GM23338 (cell line): ENCODE measurements around the gene ZKSCAN8. TPM values are rescaled to one million over a fixed set of nuclear protein-coding genes. Genes with fewer than 3 reads are reported as not detected.
"Not testable (repeated sequence)": the region's sequence is repeated elsewhere in the genome, so short reads cannot be mapped to it uniquely, and the experiment has no call there.

Source experiments
- ATAC-seq: fragments of 200-7000 bp; cut with Tn5 transposase; 3 replicates; pipeline ENCODE4 v1.9.1; 2020
- DNase-seq: peaks from one replicate; pipeline ENCODE4 v3.0.0-alpha.2; 2015; ENCODE audit warnings: low spot score
- H2AFZ ChIP-seq: fragments of 200-600 bp; sonication (generic); 2 replicates; pipeline ENCODE4 v1.8.0; 2016; ENCODE audit warnings: antibody characterized with exemption, mild to moderate bottlenecking, moderate library complexity
- H3F3A ChIP-seq: fragments of 200-600 bp; sonication (generic); replicated peaks from 2 replicates; pipeline ENCODE4 v1.8.0; 2017; ENCODE audit warnings: antibody characterized with exemption, mixed run types, low read depth
- H3K27ac ChIP-seq: fragments of 200-600 bp; sonication (generic); 2 replicates; pipeline ENCODE4 v1.6.1; 2016; ENCODE audit warnings: low read depth
- H3K27me3 ChIP-seq: fragments of 200-600 bp; sonication (generic); 2 replicates; pipeline ENCODE4 v1.8.0; 2016; ENCODE audit warnings: mild to moderate bottlenecking, mixed run types, moderate library complexity; ENCODE audit not compliant: insufficient read depth
- H3K36me3 ChIP-seq: fragments of 200-600 bp; sonication (generic); 2 replicates; pipeline ENCODE4 v1.8.0; 2016; ENCODE audit warnings: mild to moderate bottlenecking; ENCODE audit not compliant: insufficient read depth
- H3K4me1 ChIP-seq: fragments of 200-600 bp; sonication (generic); 2 replicates; pipeline ENCODE4 v1.8.0; 2016; ENCODE audit warnings: mild to moderate bottlenecking, moderate library complexity; ENCODE audit not compliant: insufficient read depth
- H3K4me2 ChIP-seq: fragments of 200-600 bp; sonication (generic); 2 replicates; pipeline ENCODE4 v1.7.1; 2017; ENCODE audit warnings: mixed run types
- H3K4me3 ChIP-seq: fragments of 200-600 bp; sonication (generic); 2 replicates; pipeline ENCODE4 v1.6.1; 2016; ENCODE audit warnings: mixed run types
- H3K79me2 ChIP-seq: fragments of 200-600 bp; sonication (generic); replicated peaks from 2 replicates; pipeline ENCODE4 v1.8.0; 2017; ENCODE audit warnings: mild to moderate bottlenecking; ENCODE audit not compliant: insufficient read depth
- H3K9me2 ChIP-seq: fragments of 200-600 bp; sonication (generic); 2 replicates; pipeline ENCODE4 v1.8.0; 2017; ENCODE audit not compliant: insufficient read depth
- H4K20me1 ChIP-seq: fragments of 200-600 bp; sonication (generic); replicated peaks from 2 replicates; pipeline ENCODE4 v1.8.0; 2017; ENCODE audit warnings: mild to moderate bottlenecking; ENCODE audit not compliant: insufficient read depth
- H3K27ac Mint-ChIP-seq: 2 replicates; pipeline ENCODE4 v1.8.0; 2020; ENCODE audit warnings: inconsistent platforms, mild to moderate bottlenecking, moderate library complexity, mixed read lengths
- H3K27me3 Mint-ChIP-seq: 3 replicates; pipeline ENCODE4 v1.8.0; 2022; ENCODE audit warnings: low read depth, mild to moderate bottlenecking, moderate library complexity, mixed read lengths, inconsistent platforms; ENCODE audit not compliant: insufficient read depth, poor library complexity
- H3K36me3 Mint-ChIP-seq: 3 replicates; pipeline ENCODE4 v1.8.0; 2021; ENCODE audit warnings: low read depth, mild to moderate bottlenecking, inconsistent platforms, moderate library complexity, mixed read lengths
- H3K4me1 Mint-ChIP-seq: 3 replicates; pipeline ENCODE4 v1.8.0; 2020; ENCODE audit warnings: mild to moderate bottlenecking, inconsistent platforms, mixed read lengths
- H3K4me3 Mint-ChIP-seq: 3 replicates; pipeline ENCODE4 v1.8.0; 2021; ENCODE audit warnings: moderate library complexity, mild to moderate bottlenecking, inconsistent platforms, mixed read lengths
- H3K9me3 Mint-ChIP-seq: 3 replicates; pipeline ENCODE4 v1.8.0; 2020; ENCODE audit warnings: moderate library complexity, mild to moderate bottlenecking, inconsistent platforms, mixed read lengths
- CTCF ChIP-seq, 2 experiments: fragments of 200-600 bp in 1 of 2; sonication (generic) in 1 of 2; conservative IDR thresholded peaks; 2 replicates each; pipeline versions ENCODE4 v1.5.1 to v1.6.1; 2016 to 2017; ENCODE audit warnings: antibody characterized with exemption in 2 of 2, low read depth in 2 of 2, mild to moderate bottlenecking in 2 of 2, moderate library complexity in 1 of 2
- EZH2 ChIP-seq: fragments of 200-600 bp; sonication (generic); IDR thresholded peaks from one replicate; pipeline ENCODE4 v1.8.0; 2017; ENCODE audit warnings: antibody characterized with exemption, mild to moderate bottlenecking, low read depth; ENCODE audit not compliant: unreplicated experiment
- JUNB ChIP-seq: IDR thresholded peaks from one replicate; pipeline ENCODE4 v1.6.1; 2016; ENCODE audit warnings: antibody characterized with exemption; ENCODE audit not compliant: unreplicated experiment
- STAT1 ChIP-seq: IDR thresholded peaks from one replicate; pipeline ENCODE4 v1.6.1; 2016; ENCODE audit warnings: antibody characterized with exemption; ENCODE audit not compliant: unreplicated experiment
- ZNF331 ChIP-seq: fragments of 250-450 bp; sonication (Bioruptor Pico); IDR thresholded peaks from 2 replicates; pipeline ENCODE4 v1.5.0; 2020; ENCODE audit warnings: low read depth, mild to moderate bottlenecking, moderate library complexity
- ZNF462 ChIP-seq: fragments of 250-450 bp; sonication (Bioruptor Pico); IDR thresholded peaks from 2 replicates; pipeline ENCODE4 v1.5.0; 2020; ENCODE audit warnings: mild to moderate bottlenecking, moderate library complexity
- polyA plus RNA-seq: library from polyadenylated mRNA; unstranded; fragments of >200 nt; fragmentation: Nextera tagmentation; extraction: Ambion mirVana; gene quantifications from 2 replicates; pipeline ENCODE4 v1.2.1, GENCODE V29; 2016
- total RNA-seq: library from RNA; depleted of rRNA; stranded (reverse); fragments of >200 nt; shearing (Covaris generic); gene quantifications from 2 replicates; pipeline ENCODE4 v1.2.3, GENCODE V29; 2014

The ZKSCAN8 gene
- total and polyA plus RNA-seq, 2 experiments from 2014 or later, result 4.2 to 22.6 TPM

- no peak for TF ChIP-seq CTCF (conservative IDR thresholded peaks at IDR 0.05; ENCODE audit: low read depth in 2 of 2)
- TF ChIP-seq ZNF462 (CRISPR knock-in tag), result no peak
- no peak for TF ChIP-seq JUNB
- no peak for TF ChIP-seq ZNF331 (CRISPR knock-in tag)
These were observed 23.5 kb upstream of the ZKSCAN8 start (continued) for GRCh38 chr6:28118217-28118616.

- no peaks in the 10 kb centered on the region; the same call in 1 of the 2 replicates for H4K20me1 ChIP-seq
- Mint-ChIP-seq H3K4me3 (no peak overlapping the region), H3K9me3 (no peaks in the 10 kb centered on the region)
These were observed 19.8 kb upstream of the ZKSCAN8 start for GRCh38 chr6:28121876-28122275.

GRCh38 chr6:28122283-28122682 is 19.4 kb upstream of the ZKSCAN8 start:
- not testable (repeated sequence) for H3K4me2 ChIP-seq, H3K27me3 Mint-ChIP-seq, DNase-seq, H3F3A ChIP-seq, H3K27ac Mint-ChIP-seq, H4K20me1 ChIP-seq, H3K9me2 ChIP-seq, H3K4me1 ChIP-seq, ATAC-seq, H3K4me1 Mint-ChIP-seq, H3K4me3 Mint-ChIP-seq, H3K36me3 Mint-ChIP-seq, H3K27ac ChIP-seq, H3K4me3 ChIP-seq, H3K36me3 ChIP-seq, H3K9me3 Mint-ChIP-seq, H3K27me3 ChIP-seq, H2AFZ ChIP-seq
- H3K79me2 ChIP-seq, result peaks cover 12% of the 10 kb centered on the region

More at GRCh38 chr6:28121876-28122275, 19.8 kb upstream of the ZKSCAN8 start:
- no peak overlapping the region for H2AFZ ChIP-seq
- H3K4me2 ChIP-seq, result no peak overlapping the region
- ATAC-seq (no peak), DNase-seq (no peak)
- TF ChIP-seq JUNB, result no peak
- no peak for TF ChIP-seq CTCF (conservative IDR thresholded peaks at IDR 0.05; ENCODE audit: low read depth in 2 of 2)
- TF ChIP-seq EZH2, result no peak
- no peak for TF ChIP-seq STAT1
- H3K27me3 ChIP-seq, result no peaks in the 10 kb centered on the region
- H3K27me3 Mint-ChIP-seq, result no peaks in the 10 kb centered on the region
- H3K4me1 ChIP-seq, result peaks cover 9% of the 10 kb centered on the region; the same call in 1 of the 2 replicates
- H3K36me3 ChIP-seq, result no peaks in the 10 kb centered on the region
- H3K79me2 ChIP-seq, result peaks cover 12% of the 10 kb centered on the region
- no peaks in the 10 kb centered on the region for H3K9me2 ChIP-seq
- no peak overlapping the region for H3K27ac Mint-ChIP-seq
- no peak overlapping the region for H3K4me3 ChIP-seq
- no peak overlapping the region for H3K27ac ChIP-seq
- no peaks in the 10 kb centered on the region for H3F3A ChIP-seq
- H3K4me1 Mint-ChIP-seq, result peaks cover 7% of the 10 kb centered on the region; the same call in 2 of the 3 replicates
- peaks cover 5% of the 10 kb centered on the region; the same call in 1 of the 3 replicates for H3K36me3 Mint-ChIP-seq
